RWPE1 (cell line): ENCODE data around the gene UPB1.

Source experiments
- CTCF ChIA-PET: fragments of 350-600 bp; sonication (Branson Sonifier 250); formaldehyde crosslinking; extraction: SDS; loops from one replicate; lab custom pipeline; 2021; lab: Yijun Ruan, JAX
- POLR2A ChIA-PET: fragments of 400-600 bp; formaldehyde crosslinking; extraction: SDS; loops from one replicate; lab custom pipeline; 2020; ENCODE audit warnings: antibody characterized with exemption; ENCODE audit not compliant: low non-redundant PET; lab: Yijun Ruan, JAX
- DNase-seq: peaks from one replicate; pipeline ENCODE4 v3.0.0; 2012; ENCODE audit warnings: low spot score
- H3K27ac ChIP-seq: fragments of 450-650 bp; 2 replicates; pipeline ENCODE4 v1.5.1; 2017
- TF ChIP-seq, protein P1 (sequence below): fragments of 450-650 bp; conservative IDR thresholded peaks from 2 replicates; pipeline ENCODE4 v1.5.1; 2017; ENCODE audit warnings: low read depth, mild to moderate bottlenecking

The UPB1 gene

DNA sequence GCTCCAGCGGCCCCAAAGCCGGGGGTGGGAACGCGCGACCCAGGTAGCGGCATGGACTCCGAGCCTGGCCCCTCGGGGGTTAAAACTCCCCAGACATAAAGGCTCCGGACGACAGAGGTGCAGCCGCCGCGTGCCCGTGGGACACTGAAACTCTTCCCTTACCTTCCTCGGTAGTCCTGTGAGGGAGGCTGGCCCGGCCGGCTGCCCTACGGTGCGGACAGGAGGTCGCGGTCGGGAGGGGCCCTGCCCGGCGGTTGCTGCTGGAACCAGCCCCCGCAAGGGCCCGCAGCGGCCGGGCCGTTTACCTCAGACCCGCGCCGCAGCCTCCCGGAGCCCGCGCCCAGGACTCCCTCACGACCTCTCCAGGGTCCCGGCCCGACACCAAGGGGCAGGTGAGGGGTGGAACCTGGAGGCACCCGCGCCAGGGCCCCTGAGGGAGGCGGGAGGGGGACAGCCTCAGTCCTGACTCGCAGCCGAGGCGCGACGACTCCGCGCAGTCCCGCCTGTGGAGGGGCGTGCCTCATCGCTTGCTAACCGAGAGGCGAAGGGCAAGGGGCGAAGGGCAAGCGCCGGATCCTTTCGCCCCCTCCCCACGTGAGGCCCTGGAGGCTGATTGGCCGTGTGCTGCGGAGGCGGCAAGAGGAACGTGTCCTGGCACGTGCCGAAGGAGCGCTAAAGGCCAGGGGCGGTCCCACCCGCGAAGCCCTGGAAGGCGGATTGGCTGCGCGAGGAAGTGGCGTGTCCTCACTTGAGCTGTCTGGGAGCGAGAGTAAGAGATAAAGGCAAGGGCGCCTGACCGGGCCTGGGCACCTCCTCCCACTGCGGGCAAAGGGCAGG lies at the start of gene UPB1:
UPB1 (plus strand) TSS at position 805 of the 837 bp plus-strand sequence. CDS start 72 bp downstream, outside the sequence.
- no peak for DNase-seq
- POLR2A ChIA-PET, result no interaction called here
- H3K27ac ChIP-seq, result no peak within 1 kb of the TSS
- CTCF ChIA-PET, result no interaction called here
- TF ChIP-seq, protein P1, sequence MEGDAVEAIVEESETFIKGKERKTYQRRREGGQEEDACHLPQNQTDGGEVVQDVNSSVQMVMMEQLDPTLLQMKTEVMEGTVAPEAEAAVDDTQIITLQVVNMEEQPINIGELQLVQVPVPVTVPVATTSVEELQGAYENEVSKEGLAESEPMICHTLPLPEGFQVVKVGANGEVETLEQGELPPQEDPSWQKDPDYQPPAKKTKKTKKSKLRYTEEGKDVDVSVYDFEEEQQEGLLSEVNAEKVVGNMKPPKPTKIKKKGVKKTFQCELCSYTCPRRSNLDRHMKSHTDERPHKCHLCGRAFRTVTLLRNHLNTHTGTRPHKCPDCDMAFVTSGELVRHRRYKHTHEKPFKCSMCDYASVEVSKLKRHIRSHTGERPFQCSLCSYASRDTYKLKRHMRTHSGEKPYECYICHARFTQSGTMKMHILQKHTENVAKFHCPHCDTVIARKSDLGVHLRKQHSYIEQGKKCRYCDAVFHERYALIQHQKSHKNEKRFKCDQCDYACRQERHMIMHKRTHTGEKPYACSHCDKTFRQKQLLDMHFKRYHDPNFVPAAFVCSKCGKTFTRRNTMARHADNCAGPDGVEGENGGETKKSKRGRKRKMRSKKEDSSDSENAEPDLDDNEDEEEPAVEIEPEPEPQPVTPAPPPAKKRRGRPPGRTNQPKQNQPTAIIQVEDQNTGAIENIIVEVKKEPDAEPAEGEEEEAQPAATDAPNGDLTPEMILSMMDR, result no peak

DNA sequence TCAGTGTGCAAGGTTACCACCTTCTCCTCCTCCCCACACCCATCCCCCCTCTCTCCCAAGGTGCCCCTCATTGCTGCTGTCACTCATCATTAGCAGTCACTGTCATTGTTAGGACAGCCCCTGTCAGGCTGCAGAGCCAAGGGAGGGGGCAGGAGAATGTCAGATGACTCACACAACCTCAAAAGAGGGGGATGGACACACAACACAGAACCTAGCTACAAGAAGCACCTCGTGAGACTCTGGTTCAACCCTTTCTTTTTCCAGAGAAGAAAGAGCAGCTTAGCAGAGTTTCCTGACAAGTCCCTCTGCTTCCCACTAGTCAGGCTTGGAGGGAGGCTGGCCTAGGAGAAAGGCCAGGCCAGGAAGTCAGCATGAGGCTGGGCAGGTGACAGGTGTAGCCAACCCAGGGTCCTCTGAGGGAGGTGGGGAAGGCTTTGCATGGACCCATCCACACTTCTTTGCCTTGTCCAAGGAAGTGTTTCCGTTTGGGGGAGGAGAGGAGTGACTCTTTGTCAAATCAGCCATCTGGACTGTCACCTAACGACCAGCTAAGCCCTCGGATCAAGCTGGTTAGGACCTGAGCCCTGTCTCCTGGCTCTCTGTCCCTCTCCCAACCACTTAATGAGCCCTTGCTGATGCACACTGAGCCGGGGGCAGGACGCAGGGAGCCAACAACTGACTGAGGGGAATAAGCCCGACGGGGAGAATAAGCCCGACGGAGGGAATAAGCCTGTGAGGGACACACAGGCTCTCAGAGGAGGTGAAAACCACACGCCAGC lies 49.5 kb upstream of the UPB1 start:
- TF ChIP-seq, protein P1, result no peak
- ChIA-PET CTCF (no interaction called here), POLR2A (no interaction called here)
- DNase-seq, result no peak
- no peak overlapping the region for H3K27ac ChIP-seq

DNA sequence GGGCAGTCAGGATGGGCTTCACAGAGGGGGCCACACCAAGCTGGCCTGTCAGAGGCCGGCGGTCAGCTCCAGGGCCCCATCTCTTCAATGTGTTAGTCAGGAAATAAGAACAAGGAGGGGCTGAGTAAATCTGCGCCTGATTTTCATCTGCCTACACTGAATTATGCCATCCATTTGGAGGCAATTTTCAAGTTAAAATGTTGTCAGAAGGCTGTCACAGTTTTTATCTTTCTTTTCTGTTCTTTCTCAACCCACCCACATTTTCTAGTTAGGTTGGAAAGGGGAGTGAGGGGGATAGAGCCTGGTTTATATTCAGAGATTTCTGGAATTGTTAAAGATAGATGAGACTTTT lies 48.9 kb upstream of the UPB1 start:
- TF ChIP-seq, protein P1, result no peak
- ChIA-PET POLR2A (no interaction called here), CTCF (no interaction called here)
- no peak overlapping the region for H3K27ac ChIP-seq
- DNase-seq, result no peak

DNA sequence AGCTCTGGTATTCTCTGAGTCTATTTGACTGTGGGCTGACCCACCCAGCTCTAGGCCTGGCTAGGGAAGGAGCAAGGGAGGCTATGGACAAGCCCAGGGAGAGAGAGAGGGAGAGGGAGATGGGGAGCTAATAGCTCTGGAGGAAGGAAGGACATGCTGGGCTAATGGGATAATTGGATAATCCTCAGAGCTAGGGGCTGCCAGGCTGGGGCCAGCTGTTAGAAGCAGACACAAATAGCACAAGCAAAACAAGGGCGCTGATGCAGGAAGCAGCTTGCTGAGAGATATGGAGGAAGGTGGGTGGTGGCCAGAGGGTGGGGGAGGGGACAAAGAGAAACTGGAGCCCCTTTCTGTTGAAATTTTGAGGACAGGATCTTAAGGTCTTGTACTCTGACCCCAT lies 44.5 kb upstream of the UPB1 start:
- no peak overlapping the region for H3K27ac ChIP-seq
- ChIA-PET CTCF (no interaction called here), POLR2A (no interaction called here)
- TF ChIP-seq, protein P1, result no peak
- no peak for DNase-seq

DNA sequence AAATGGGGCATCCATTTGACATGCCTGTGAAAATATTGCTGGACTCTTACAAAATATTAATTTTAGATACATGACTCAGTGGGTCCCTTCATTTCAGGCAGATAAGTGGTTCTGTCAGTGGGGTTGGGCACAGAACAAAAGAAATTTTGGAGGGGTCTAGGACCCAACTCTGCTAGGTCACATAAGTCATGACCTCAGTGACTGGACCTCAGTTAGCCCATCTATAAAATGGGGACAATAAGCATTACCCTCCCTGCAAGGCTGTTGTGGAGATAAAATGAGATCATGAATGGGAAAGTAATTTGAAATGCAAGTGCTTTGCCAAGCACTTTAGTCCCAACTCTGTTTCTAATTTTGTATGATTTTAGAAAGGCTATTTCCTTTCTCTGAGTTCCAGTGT lies 44.0 kb upstream of the UPB1 start:
- H3K27ac ChIP-seq, result no peak overlapping the region
- TF ChIP-seq, protein P1, result no peak
- CTCF ChIA-PET, result no interaction called here
- DNase-seq, result no peak
- POLR2A ChIA-PET, result no interaction called here

DNA sequence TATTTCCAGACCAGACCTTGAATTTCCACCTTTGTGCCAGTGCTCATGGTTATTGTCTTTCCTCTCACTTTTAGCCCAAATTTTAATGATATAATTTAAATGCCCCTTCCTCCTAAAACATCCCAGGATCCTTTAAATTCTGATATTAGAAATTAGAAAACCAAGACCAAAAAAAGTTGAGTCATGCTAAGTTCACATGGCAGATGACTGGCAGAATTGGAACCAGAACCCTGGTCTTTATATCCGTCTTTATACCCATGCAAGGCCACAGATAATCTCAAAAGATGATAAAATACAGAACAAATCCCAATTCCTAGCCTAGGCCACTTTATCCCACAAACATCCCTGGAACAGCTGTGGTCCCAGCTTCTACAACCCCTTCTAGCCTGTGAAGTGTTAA lies 41.3 kb upstream of the UPB1 start:
- no peak for DNase-seq
- ChIA-PET CTCF (no interaction called here), POLR2A (no interaction called here)
- no peak overlapping the region for H3K27ac ChIP-seq
- TF ChIP-seq, protein P1, result no peak
